Activated T-helper 1 cell treated with anti-CD3 and anti-CD28 coated beads, Interleukin-12 subunit alpha, Interleukin-12 subunit beta, Interleukin-2, Interleukin-4 antibody, amounts not matched to agents 30 ng/mL and 10 ng/mL and 1 ng/mL, durations not matched to agents 14 hours and 24 hours and 36 hours (primary cell): ENCODE data around the gene NGLY1. TPM values are rescaled to one million over a fixed set of nuclear protein-coding genes. Genes with fewer than 3 reads are reported as not detected.

Source experiments
- DNase-seq: peaks from one replicate; pipeline ENCODE4 v3.0.0; 2021; ENCODE audit warnings: low spot score
- H3K27ac Mint-ChIP-seq: one replicate; pipeline ENCODE4 v1.8.0; 2021; ENCODE audit warnings: mild to moderate bottlenecking, mixed read lengths
- H3K27me3 Mint-ChIP-seq: one replicate; pipeline ENCODE4 v1.8.0; 2022; ENCODE audit warnings: mild to moderate bottlenecking, moderate library complexity, mixed read lengths; ENCODE audit not compliant: insufficient read depth
- H3K36me3 Mint-ChIP-seq: one replicate; pipeline ENCODE4 v1.8.0; 2021; ENCODE audit warnings: low read depth, mixed read lengths
- H3K4me1 Mint-ChIP-seq: one replicate; pipeline ENCODE4 v1.8.0; 2021; ENCODE audit warnings: low read depth, mixed read lengths
- H3K4me3 Mint-ChIP-seq: one replicate; pipeline ENCODE4 v1.8.0; 2021; ENCODE audit warnings: mild to moderate bottlenecking, moderate library complexity, mixed read lengths
- H3K9me3 Mint-ChIP-seq: one replicate; pipeline ENCODE4 v1.8.0; 2021; ENCODE audit warnings: mixed read lengths
- intact Hi-C: fragments of 100-400 bp; cut with micrococcal nuclease; formaldehyde crosslinking; loops from one replicate; pipeline ENCODE4 v1.15.1; 2024
- total RNA-seq: library from RNA; stranded (reverse); gene quantifications from 2 replicates; pipeline ENCODE4 v1.2.3, GENCODE V29; 2022

The NGLY1 gene
- total RNA-seq, 1 donor from 2014 or later = 57.9 TPM

- Mint-ChIP-seq H3K36me3 (no peaks in the 10 kb centered on the region), H3K27me3 (peaks cover 6% of the 10 kb centered on the region), H3K9me3 (no peaks in the 10 kb centered on the region), H3K27ac (no peak overlapping the region), H3K4me1 (no peaks in the 10 kb centered on the region), H3K4me3 (no peak overlapping the region)
- intact Hi-C loops = no loop called here
- DNase-seq = no peak
Measured at GRCh38 chr3:25690768-25691533, 92.3 kb downstream of the NGLY1 start.

- Mint-ChIP-seq H3K27ac (no peak overlapping the region), H3K9me3 (no peaks in the 10 kb centered on the region)
Measured at GRCh38 chr3:25689226-25689625, 94.0 kb downstream of the NGLY1 start.

GRCh38 chr3:25687742-25688141 is 95.5 kb downstream of the NGLY1 start:
- Mint-ChIP-seq H3K27me3 (peaks cover 4% of the 10 kb centered on the region), H3K9me3 (no peaks in the 10 kb centered on the region), H3K27ac (no peak overlapping the region), H3K4me3 (no peak overlapping the region), H3K4me1 (no peaks in the 10 kb centered on the region), H3K36me3 (no peaks in the 10 kb centered on the region)
- DNase-seq = no peak
- intact Hi-C loops = no loop called here

More at GRCh38 chr3:25689226-25689625, 94.0 kb downstream of the NGLY1 start:
- H3K36me3 Mint-ChIP-seq = no peaks in the 10 kb centered on the region
- DNase-seq = no peak
- H3K27me3 Mint-ChIP-seq = peaks cover 6% of the 10 kb centered on the region
- no peak overlapping the region for H3K4me3 Mint-ChIP-seq
- intact Hi-C loops = no loop called here
- H3K4me1 Mint-ChIP-seq = no peaks in the 10 kb centered on the region

DNA sequence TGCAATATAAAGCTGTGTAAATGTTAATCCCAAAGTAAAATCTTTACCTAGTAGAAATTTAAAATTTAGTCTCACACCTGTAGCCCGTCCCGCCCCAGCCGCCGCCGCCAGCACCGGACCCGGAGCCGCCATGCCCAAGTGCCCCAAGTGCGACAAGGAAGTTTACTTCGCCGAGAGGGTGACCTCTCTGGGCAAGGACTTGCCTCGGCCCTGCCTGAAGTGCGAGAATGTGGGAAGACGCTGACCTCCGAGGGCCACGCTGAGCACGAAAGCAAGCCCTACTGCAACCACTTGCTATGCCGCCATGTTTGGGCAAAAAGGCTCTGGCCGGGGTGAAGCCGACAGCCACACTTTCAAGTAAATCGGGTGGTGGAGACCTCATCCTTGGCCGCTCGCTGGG is 96.5 kb downstream of the NGLY1 start:
- H3K4me3 Mint-ChIP-seq = no peak overlapping the region
- H3K9me3 Mint-ChIP-seq = no peaks in the 10 kb centered on the region
- H3K36me3 Mint-ChIP-seq = no peaks in the 10 kb centered on the region
- H3K27me3 Mint-ChIP-seq = peaks cover 4% of the 10 kb centered on the region
- no peaks in the 10 kb centered on the region for H3K4me1 Mint-ChIP-seq
- intact Hi-C loops = no loop called here
- H3K27ac Mint-ChIP-seq = no peak overlapping the region
- no peak for DNase-seq

GRCh38 chr3:25683882-25684281 is 99.4 kb downstream of the NGLY1 start:
- intact Hi-C loops = no loop called here
- Mint-ChIP-seq H3K4me3 (no peak overlapping the region), H3K9me3 (no peaks in the 10 kb centered on the region), H3K36me3 (no peaks in the 10 kb centered on the region), H3K4me1 (no peaks in the 10 kb centered on the region), H3K27ac (no peak overlapping the region), H3K27me3 (peaks cover 4% of the 10 kb centered on the region)
- DNase-seq = no peak

DNA sequence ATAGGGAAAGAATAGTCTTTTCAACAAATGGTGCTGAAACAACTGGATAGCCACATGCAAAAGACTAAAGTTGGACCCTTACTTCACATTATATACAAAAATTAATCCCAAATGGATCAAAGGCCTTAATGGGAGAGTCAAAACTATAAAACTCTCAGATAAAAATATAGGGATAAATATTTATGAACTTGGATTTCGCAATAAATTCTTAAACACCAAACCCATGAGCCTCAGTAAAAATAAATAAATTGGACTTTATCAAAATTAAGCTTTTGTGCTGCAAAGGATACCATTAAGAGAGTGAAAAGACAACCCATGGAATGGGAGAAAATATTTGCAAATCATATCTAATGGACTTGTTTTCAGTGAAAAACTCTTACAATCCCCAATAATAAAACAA is 99.8 kb downstream of the NGLY1 start:
- Mint-ChIP-seq H3K9me3 (no peaks in the 10 kb centered on the region), H3K4me1 (no peaks in the 10 kb centered on the region), H3K4me3 (no peak overlapping the region), H3K27me3 (peaks cover 2% of the 10 kb centered on the region), H3K27ac (no peak overlapping the region), H3K36me3 (no peaks in the 10 kb centered on the region)
- intact Hi-C loops = no loop called here
- DNase-seq = no peak

- H3K4me1 Mint-ChIP-seq = no peaks in the 10 kb centered on the region
- DNase-seq = no peak
- H3K36me3 Mint-ChIP-seq = no peaks in the 10 kb centered on the region
- intact Hi-C loops = no loop called here
- H3K27ac Mint-ChIP-seq = no peak overlapping the region
- H3K9me3 Mint-ChIP-seq = no peaks in the 10 kb centered on the region
- H3K4me3 Mint-ChIP-seq = no peak overlapping the region
- peaks cover 6% of the 10 kb centered on the region for H3K27me3 Mint-ChIP-seq
Measured at GRCh38 chr3:25679642-25680302, 103.5 kb downstream of the NGLY1 start.

DNA sequence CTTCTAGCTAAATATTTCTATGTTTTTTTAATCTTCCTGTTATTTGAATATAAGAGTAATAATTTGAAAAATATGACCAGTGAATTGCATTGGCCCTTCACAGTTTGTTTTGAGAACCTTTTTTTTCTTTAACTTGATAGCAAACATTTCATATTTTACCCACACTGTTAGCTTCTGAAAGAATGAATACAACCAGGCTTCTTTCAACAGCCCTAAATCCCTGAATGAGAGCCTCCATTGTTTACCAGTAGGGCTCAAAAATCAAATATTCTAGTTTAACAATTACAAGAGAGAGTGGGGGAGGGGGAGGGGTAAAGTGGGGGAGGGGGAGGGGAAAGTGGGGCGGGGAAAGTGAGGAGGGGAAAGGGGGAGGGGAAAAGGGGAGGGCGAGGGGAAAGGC is 104.1 kb downstream of the NGLY1 start:
- Mint-ChIP-seq H3K27me3 (peaks cover 6% of the 10 kb centered on the region), H3K4me3 (no peak overlapping the region), H3K36me3 (no peaks in the 10 kb centered on the region), H3K4me1 (no peaks in the 10 kb centered on the region), H3K27ac (no peak overlapping the region), H3K9me3 (no peaks in the 10 kb centered on the region)
- no peak for DNase-seq
- intact Hi-C loops = no loop called here

DNA sequence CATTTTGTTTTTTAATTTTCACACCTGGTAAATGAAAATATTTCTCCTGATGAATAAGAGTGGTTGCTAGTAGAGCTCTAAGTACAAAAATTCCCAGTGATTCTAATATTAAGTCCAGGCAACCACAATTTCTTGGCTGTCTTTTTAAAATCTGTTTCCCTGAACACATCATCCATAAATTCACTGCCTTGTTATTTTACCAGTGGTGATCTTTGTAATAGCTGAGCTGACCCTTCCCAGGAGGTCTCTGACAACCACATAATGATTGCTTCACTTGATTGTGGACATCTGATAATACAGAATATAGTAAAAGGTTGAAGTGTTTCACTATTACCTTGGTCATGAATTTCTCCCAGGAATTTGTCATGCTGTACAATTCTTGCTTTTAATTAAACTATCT is 104.7 kb downstream of the NGLY1 start:
- no peaks in the 10 kb centered on the region for H3K4me1 Mint-ChIP-seq
- intact Hi-C loops = no loop called here
- DNase-seq = no peak
- H3K36me3 Mint-ChIP-seq = no peaks in the 10 kb centered on the region
- no peak overlapping the region for H3K27ac Mint-ChIP-seq
- H3K9me3 Mint-ChIP-seq = no peaks in the 10 kb centered on the region
- H3K27me3 Mint-ChIP-seq = peaks cover 6% of the 10 kb centered on the region
- no peak overlapping the region for H3K4me3 Mint-ChIP-seq

DNA sequence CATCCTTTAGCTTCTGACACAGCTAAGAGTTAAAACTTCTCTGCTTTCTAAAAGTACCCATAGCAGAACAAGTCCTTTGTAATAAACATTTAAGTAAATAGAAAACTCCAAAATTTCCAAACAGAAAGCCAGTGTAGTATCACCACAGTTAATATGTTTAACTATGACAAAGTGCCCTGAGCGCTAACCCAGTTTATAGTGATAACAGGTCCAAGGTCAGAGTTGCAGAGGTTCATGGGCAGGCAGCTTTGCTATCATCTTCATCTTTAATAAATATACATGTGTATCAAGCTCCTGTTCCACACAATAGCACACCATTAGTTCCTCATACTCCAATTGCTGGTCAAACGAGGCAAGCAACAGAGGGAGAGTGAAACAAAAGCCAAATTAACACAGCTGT is 106.1 kb downstream of the NGLY1 start:
- H3K9me3 Mint-ChIP-seq = no peaks in the 10 kb centered on the region
- H3K4me3 Mint-ChIP-seq = no peak overlapping the region

GRCh38 chr3:25674670-25675069 is 108.6 kb downstream of the NGLY1 start:
- DNase-seq = no peak
- no peaks in the 10 kb centered on the region for H3K4me1 Mint-ChIP-seq
- intact Hi-C loops = no loop called here
- no peaks in the 10 kb centered on the region for H3K36me3 Mint-ChIP-seq
- H3K27me3 Mint-ChIP-seq = peaks cover 6% of the 10 kb centered on the region
- H3K27ac Mint-ChIP-seq = no peak overlapping the region
- H3K9me3 Mint-ChIP-seq = no peaks in the 10 kb centered on the region
- no peak overlapping the region for H3K4me3 Mint-ChIP-seq

More for the DNA sequence above, 106.1 kb downstream of the NGLY1 start:
- Mint-ChIP-seq H3K4me1 (no peaks in the 10 kb centered on the region), H3K27me3 (peaks cover 6% of the 10 kb centered on the region), H3K27ac (no peak overlapping the region), H3K36me3 (no peaks in the 10 kb centered on the region)
- no peak for DNase-seq
- intact Hi-C loops = no loop called here

DNA sequence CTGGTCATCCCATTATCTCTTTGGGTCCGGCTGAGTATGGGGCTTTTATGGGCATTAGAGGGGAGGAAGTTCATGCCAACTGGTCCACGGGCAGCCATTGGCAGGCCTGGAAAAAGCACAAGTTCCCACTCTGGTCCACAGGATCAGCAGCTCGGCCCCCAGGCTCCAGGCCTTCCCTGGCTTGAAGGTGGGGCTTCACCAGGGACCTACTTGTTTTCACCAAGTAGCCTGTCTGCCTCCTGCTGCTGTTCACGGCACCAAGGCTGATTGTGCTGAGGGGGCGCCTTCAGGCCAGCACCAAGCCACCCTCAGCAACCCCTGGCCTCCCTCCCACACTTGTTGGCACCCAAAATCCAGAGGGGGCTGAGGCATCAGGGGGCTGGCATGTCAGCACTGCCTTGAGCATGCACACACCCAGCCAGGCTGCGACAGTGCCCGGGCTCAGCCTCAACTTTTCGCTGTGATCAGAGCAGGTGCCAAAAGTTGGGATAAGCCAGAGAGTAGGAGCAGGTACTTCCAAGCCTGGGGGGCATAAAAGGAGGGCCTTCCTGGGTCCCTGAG is 109.4 kb downstream of the NGLY1 start:
- H3K4me1 Mint-ChIP-seq = no peaks in the 10 kb centered on the region
- no peak overlapping the region for H3K27ac Mint-ChIP-seq
- no peak for DNase-seq
- intact Hi-C loops = no loop called here
- no peaks in the 10 kb centered on the region for H3K9me3 Mint-ChIP-seq
- no peak overlapping the region for H3K4me3 Mint-ChIP-seq
- H3K27me3 Mint-ChIP-seq = peaks cover 8% of the 10 kb centered on the region
- no peaks in the 10 kb centered on the region for H3K36me3 Mint-ChIP-seq
